Measurements from ENCODE around the gene SLC4A1AP.

DNA sequence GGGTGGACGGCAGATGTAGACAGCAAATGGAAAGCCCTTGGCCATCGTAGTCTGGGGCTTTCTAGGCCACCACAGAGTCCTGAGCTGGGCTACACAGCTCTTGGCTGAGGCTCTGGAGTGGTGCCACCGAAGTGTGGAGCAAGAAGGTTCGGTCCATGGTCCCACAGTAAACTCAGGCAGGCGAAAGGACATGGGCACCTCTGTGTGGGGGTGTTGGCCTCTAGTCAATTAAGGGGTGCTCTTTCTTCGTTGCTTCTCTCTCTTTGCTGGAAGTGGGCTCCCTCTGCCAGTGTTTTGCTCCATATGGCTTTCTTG, 73.2 kb downstream of the SLC4A1AP start:
- TF ChIP-seq, protein P1, sequence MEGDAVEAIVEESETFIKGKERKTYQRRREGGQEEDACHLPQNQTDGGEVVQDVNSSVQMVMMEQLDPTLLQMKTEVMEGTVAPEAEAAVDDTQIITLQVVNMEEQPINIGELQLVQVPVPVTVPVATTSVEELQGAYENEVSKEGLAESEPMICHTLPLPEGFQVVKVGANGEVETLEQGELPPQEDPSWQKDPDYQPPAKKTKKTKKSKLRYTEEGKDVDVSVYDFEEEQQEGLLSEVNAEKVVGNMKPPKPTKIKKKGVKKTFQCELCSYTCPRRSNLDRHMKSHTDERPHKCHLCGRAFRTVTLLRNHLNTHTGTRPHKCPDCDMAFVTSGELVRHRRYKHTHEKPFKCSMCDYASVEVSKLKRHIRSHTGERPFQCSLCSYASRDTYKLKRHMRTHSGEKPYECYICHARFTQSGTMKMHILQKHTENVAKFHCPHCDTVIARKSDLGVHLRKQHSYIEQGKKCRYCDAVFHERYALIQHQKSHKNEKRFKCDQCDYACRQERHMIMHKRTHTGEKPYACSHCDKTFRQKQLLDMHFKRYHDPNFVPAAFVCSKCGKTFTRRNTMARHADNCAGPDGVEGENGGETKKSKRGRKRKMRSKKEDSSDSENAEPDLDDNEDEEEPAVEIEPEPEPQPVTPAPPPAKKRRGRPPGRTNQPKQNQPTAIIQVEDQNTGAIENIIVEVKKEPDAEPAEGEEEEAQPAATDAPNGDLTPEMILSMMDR (IDR thresholded peaks at IDR 0.05), result no peak
- TF ChIP-seq EZH2 (IDR thresholded peaks at IDR 0.05; ENCODE audit: borderline replicate concordance, insufficient read depth, low read depth, low read length, poor library complexity, severe bottlenecking), result no peak
